ENCODE data around the gene HDAC4. TPM values are rescaled to one million over a fixed set of nuclear protein-coding genes. Genes with fewer than 3 reads are reported as not detected.

The HDAC4 gene
- total RNA-seq, 1 donor from 2014 or later, result 11.8 TPM

- no peaks in the 10 kb centered on the region for H3K79me2 ChIP-seq (ENCODE audit: insufficient read depth, low read length)
- H3K4me3 Mint-ChIP-seq (ENCODE audit: unreplicated experiment), result no peak overlapping the region
Measured at GRCh38 chr2:239113171-239113570, 287.6 kb downstream of the HDAC4 start.

GRCh38 chr2:239112127-239112774 is 288.6 kb downstream of the HDAC4 start:
- Histone ChIP-seq H3K36me3 (ENCODE audit: insufficient read depth, low read length) (no peaks in the 10 kb centered on the region), H3K9me3 (ENCODE audit: insufficient read depth, low read depth, low read length) (no peaks in the 10 kb centered on the region), H3K9ac (ENCODE audit: low read length) (no peak overlapping the region), H3K27ac (ENCODE audit: low read depth, low read length) (no peak overlapping the region), H3K4me3 (ENCODE audit: insufficient read depth, low read depth, low read length) (no peak overlapping the region), H2AFZ (ENCODE audit: low read depth, low read length) (no peak overlapping the region), H4K20me1 (ENCODE audit: insufficient read depth, low read length) (no peaks in the 10 kb centered on the region), H3K4me2 (ENCODE audit: low read length) (no peak overlapping the region), H3K79me2 (ENCODE audit: insufficient read depth, low read length) (no peaks in the 10 kb centered on the region), H3K27me3 (ENCODE audit: insufficient read depth, low read length) (no peaks in the 10 kb centered on the region), H3K4me1 (ENCODE audit: insufficient read depth, low read length) (peaks cover 9% of the 10 kb centered on the region)
- H3K4me3 Mint-ChIP-seq (ENCODE audit: unreplicated experiment), result no peak overlapping the region
- no peaks in the 10 kb centered on the region for H3K27me3 Mint-ChIP-seq (ENCODE audit: low read depth, unreplicated experiment)
- TF ChIP-seq CTCF (IDR thresholded peaks at IDR 0.05; ENCODE audit: insufficient read depth, low read depth, low read length), result no peak
- no peak for TF ChIP-seq EZH2 (IDR thresholded peaks at IDR 0.05; ENCODE audit: insufficient read depth, low read length)
- H3K36me3 Mint-ChIP-seq (ENCODE audit: low read depth, unreplicated experiment), result no peaks in the 10 kb centered on the region
- H3K27ac Mint-ChIP-seq (ENCODE audit: unreplicated experiment), result no peak overlapping the region
- H3K9me3 Mint-ChIP-seq (ENCODE audit: unreplicated experiment), result no peaks in the 10 kb centered on the region
- DNase-seq (ENCODE audit: low read depth), result no peak
- no peak for FAIRE-seq
- H3K4me1 Mint-ChIP-seq (ENCODE audit: low read depth, unreplicated experiment), result peaks cover 10% of the 10 kb centered on the region

More at GRCh38 chr2:239113171-239113570, 287.6 kb downstream of the HDAC4 start:
- peaks cover 9% of the 10 kb centered on the region for H3K4me1 ChIP-seq (ENCODE audit: insufficient read depth, low read length)
- FAIRE-seq (no peak), DNase-seq (ENCODE audit: low read depth) (peak; percentile 33)
- H3K36me3 Mint-ChIP-seq (ENCODE audit: low read depth, unreplicated experiment), result no peaks in the 10 kb centered on the region
- H3K9me3 Mint-ChIP-seq (ENCODE audit: unreplicated experiment), result no peaks in the 10 kb centered on the region
- H3K27ac Mint-ChIP-seq (ENCODE audit: unreplicated experiment), result no peak overlapping the region
- H3K4me1 Mint-ChIP-seq (ENCODE audit: low read depth, unreplicated experiment), result peaks cover 10% of the 10 kb centered on the region
- no peaks in the 10 kb centered on the region for H3K9me3 ChIP-seq (ENCODE audit: insufficient read depth, low read depth, low read length)
- H3K4me3 ChIP-seq (ENCODE audit: insufficient read depth, low read depth, low read length), result no peak overlapping the region
- H3K27me3 Mint-ChIP-seq (ENCODE audit: low read depth, unreplicated experiment), result no peaks in the 10 kb centered on the region
- H3K4me2 ChIP-seq (ENCODE audit: low read length), result no peak overlapping the region
- no peak for TF ChIP-seq CTCF (IDR thresholded peaks at IDR 0.05; ENCODE audit: insufficient read depth, low read depth, low read length)
- TF ChIP-seq EZH2 (IDR thresholded peaks at IDR 0.05; ENCODE audit: insufficient read depth, low read length), result no peak
- no peak overlapping the region for H2AFZ ChIP-seq (ENCODE audit: low read depth, low read length)
- H3K9ac ChIP-seq (ENCODE audit: low read length), result no peak overlapping the region
- H3K27ac ChIP-seq (ENCODE audit: low read depth, low read length), result no peak overlapping the region
- H4K20me1 ChIP-seq (ENCODE audit: insufficient read depth, low read length), result no peaks in the 10 kb centered on the region
- H3K27me3 ChIP-seq (ENCODE audit: insufficient read depth, low read length), result no peaks in the 10 kb centered on the region
- no peaks in the 10 kb centered on the region for H3K36me3 ChIP-seq (ENCODE audit: insufficient read depth, low read length)

- Histone ChIP-seq H3K36me3 (ENCODE audit: insufficient read depth, low read length) (no peaks in the 10 kb centered on the region), H3K27me3 (ENCODE audit: insufficient read depth, low read length) (no peaks in the 10 kb centered on the region), H3K9me3 (ENCODE audit: insufficient read depth, low read depth, low read length) (no peaks in the 10 kb centered on the region), H4K20me1 (ENCODE audit: insufficient read depth, low read length) (no peaks in the 10 kb centered on the region), H3K4me2 (ENCODE audit: low read length) (no peak overlapping the region), H3K9ac (ENCODE audit: low read length) (no peak overlapping the region), H3K4me1 (ENCODE audit: insufficient read depth, low read length) (peaks cover 4% of the 10 kb centered on the region), H3K27ac (ENCODE audit: low read depth, low read length) (no peak overlapping the region), H3K79me2 (ENCODE audit: insufficient read depth, low read length) (no peaks in the 10 kb centered on the region), H2AFZ (ENCODE audit: low read depth, low read length) (no peak overlapping the region), H3K4me3 (ENCODE audit: insufficient read depth, low read depth, low read length) (no peak overlapping the region)
- H3K4me1 Mint-ChIP-seq (ENCODE audit: low read depth, unreplicated experiment), result peaks cover 10% of the 10 kb centered on the region
- FAIRE-seq, result no peak
- H3K4me3 Mint-ChIP-seq (ENCODE audit: unreplicated experiment), result no peak overlapping the region
- TF ChIP-seq CTCF (IDR thresholded peaks at IDR 0.05; ENCODE audit: insufficient read depth, low read depth, low read length) (no peak), EZH2 (IDR thresholded peaks at IDR 0.05; ENCODE audit: insufficient read depth, low read length) (no peak)
- H3K27me3 Mint-ChIP-seq (ENCODE audit: low read depth, unreplicated experiment), result no peaks in the 10 kb centered on the region
- DNase-seq (ENCODE audit: low read depth), result no peak
- H3K27ac Mint-ChIP-seq (ENCODE audit: unreplicated experiment), result no peak overlapping the region
- no peaks in the 10 kb centered on the region for H3K9me3 Mint-ChIP-seq (ENCODE audit: unreplicated experiment)
- H3K36me3 Mint-ChIP-seq (ENCODE audit: low read depth, unreplicated experiment), result no peaks in the 10 kb centered on the region
Measured at GRCh38 chr2:239111401-239112100, 289.3 kb downstream of the HDAC4 start.
